ENCODE results near the gene ARHGEF16. TPM values are rescaled to one million over a fixed set of nuclear protein-coding genes. Genes with fewer than 3 reads are reported as not detected.

ARHGEF16 gene
- total RNA-seq, 4 donors from 2014 or later, result 0.17 to 19.6 (median 2.0) TPM

DNA sequence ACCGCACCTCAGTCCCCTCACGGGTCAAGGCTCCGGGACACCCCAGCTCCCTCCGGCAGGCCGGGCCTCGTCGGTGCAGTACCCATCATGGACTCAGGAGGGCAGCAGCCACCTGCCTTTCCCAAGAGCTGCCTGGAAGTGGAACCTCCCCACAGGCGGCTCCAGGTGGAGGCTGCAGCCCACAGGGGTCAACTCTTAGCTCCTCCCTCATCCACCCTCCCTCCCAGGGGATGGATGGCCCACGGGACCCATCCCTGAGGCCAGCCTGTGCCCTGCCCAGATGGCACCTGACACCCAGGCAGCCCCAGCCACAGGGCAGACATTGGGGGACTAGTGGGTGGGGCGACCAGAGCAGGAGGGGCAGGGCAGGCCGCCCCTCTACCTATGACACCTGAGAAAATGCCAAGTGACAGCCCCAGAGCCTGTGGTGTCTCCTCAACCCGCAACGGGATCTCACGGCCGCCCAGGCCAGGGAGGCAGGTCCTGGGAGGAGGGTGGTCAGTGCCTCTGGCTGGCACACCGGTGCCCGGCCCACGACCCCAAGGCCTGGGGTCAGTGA, 1.2 kb upstream of the ARHGEF16 start:
- TF ChIP-seq, protein P1, sequence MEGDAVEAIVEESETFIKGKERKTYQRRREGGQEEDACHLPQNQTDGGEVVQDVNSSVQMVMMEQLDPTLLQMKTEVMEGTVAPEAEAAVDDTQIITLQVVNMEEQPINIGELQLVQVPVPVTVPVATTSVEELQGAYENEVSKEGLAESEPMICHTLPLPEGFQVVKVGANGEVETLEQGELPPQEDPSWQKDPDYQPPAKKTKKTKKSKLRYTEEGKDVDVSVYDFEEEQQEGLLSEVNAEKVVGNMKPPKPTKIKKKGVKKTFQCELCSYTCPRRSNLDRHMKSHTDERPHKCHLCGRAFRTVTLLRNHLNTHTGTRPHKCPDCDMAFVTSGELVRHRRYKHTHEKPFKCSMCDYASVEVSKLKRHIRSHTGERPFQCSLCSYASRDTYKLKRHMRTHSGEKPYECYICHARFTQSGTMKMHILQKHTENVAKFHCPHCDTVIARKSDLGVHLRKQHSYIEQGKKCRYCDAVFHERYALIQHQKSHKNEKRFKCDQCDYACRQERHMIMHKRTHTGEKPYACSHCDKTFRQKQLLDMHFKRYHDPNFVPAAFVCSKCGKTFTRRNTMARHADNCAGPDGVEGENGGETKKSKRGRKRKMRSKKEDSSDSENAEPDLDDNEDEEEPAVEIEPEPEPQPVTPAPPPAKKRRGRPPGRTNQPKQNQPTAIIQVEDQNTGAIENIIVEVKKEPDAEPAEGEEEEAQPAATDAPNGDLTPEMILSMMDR (IDR thresholded peaks at IDR 0.05; ENCODE audit: low read depth), result no peak

DNA sequence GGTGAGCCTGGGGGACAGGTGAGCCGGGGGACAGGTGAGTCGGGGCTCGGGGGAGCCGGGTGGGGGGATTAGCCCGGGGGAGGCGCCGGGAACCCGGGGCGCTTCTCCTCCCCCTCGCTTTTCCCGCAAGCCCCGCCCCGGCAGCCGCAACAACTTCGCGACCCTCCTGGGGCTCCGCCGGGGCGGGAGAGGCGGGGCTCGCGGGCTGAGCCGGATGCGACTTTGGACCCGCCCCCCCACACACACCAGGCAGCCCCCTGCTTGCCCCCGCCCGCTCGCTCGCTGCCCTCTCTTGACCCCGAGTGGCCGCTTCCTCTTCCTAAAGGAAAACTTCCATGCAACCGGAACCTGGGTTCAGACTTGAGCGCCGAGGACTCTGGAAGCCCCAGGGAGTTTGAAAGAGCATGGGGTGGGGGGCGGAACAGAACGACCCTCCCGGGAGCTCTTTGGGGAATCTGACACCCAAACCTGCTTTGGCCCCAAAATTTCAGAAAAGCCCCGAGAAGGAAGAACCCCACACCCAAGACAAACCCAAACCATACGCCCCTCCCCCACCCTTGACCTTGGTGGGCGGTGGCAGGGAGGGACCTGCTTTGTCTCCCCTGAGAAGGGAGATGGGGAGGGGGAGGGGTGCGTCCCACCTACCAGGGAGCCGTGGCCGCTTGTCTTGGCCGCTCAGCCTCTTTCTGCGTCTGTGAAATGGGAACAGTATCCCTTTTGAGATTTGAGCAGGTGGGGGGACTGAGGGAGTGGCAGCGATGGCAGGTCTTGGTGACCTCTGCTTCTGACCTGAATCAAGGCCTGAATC, 550 bp downstream of the ARHGEF16 start:
- TF ChIP-seq, protein P1 (IDR thresholded peaks at IDR 0.05; ENCODE audit: low read depth), result no peak

DNA sequence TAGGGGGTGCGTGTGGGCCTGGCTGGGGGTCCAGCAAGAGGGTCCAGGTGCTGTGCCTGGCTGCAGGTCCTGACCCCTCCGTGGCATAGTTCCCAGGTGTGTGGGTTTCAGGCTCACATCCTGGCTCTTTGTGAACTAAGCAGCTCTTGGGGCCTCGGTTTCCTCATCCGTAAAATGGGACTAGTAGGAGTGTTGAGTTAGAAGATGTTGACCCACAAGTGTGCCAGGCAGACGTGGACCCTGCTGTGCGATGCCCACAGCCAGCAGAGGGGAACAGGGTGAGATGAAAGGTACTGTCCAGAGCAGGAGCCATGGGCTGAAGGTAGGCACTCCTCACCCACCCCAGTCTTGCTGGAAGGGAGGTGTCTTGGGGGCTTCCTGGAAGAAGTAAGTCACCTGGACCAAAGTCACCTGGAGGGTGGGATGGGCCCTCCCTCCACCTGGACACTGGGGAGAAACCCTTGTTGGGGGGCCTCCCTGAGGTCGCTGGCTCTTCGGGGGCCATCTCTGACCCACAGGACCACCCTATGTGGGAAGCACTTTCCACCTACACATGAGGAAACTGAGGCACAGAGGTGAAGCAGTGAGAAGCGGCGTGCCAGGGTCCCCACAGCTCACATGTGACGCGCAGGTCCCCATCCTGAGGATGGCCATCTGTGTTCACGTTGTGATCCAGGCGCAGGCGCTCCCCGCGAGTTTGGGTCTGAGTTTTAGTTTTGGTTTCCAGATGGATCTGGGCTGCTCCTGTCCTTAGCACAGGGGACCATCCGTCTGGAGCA, 1.4 kb downstream of the ARHGEF16 start:
- TF ChIP-seq, protein P1 (IDR thresholded peaks at IDR 0.05; ENCODE audit: low read depth), result no peak

DNA sequence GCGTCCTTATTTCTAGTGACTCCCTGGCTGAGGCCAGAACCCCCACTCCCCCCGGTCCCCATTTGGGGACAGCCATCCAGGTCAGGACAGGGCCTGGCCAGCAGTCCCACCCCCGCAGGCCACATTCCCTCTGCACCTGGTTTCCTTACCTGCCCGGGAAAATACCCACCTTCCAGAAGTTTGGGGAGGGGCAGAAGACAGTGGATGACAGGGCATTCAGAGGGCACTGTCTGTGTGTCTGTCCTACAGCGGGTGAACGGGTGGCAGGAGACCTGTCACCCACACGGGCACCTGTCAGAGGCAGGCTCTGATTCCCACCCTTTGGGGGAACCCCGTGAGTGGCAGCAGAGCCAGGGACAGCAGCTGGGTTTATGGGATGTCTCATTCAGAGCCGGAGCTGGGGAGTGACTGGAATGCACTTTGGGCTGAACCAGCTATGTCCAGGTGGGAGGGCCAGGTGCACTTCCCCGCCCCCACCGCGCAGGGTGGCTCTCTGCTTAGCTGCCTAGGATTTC, 2.0 kb downstream of the ARHGEF16 start:
- TF ChIP-seq, protein P1 (IDR thresholded peaks at IDR 0.05; ENCODE audit: low read depth), result no peak

DNA sequence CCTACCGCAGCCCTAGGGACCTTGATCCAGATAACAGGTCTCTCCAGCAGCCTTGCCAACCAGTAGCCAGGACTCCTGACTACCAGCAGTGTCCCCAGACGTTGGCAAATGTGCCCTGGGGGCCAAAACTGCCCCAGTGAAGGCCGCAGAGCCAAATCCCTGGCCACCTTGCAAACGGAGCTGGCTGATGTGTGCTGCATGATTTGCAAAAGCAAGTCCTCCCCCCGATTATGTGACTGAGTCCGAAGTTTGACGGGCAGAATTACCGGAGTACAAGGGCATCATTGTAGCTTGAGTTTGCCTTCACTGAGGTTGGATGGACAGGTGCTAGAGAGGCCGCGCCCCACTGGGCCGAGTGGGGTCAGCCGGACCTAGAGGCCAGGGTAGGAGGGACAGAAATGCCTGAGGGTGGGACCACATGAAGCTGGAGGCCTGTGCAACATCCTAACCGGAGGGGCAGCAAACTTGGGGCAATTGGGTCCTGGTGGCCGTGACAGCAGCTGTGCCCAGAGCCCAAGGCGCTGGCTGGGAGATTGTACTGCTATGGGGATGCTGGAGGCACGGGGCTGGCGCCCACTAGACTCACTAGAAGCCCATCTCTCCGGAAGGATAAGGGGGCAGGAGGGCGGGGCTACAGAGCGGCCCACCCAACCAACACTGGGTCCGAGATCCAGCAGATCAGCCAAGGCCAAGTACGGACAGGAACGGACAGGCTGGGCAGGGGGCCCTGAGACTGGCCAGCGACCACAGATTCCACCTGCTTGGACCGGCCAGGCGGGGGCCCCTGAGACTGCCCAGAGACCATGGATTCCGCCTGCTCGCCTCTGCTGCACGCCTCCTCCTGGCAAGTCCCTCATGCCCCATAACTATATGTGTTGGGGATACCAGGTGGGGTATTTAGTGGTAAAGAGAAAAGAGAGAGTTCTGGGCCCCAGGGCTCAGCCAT, 2.8 kb downstream of the ARHGEF16 start:
- TF ChIP-seq, protein P1 (IDR thresholded peaks at IDR 0.05; ENCODE audit: low read depth), result no peak

DNA sequence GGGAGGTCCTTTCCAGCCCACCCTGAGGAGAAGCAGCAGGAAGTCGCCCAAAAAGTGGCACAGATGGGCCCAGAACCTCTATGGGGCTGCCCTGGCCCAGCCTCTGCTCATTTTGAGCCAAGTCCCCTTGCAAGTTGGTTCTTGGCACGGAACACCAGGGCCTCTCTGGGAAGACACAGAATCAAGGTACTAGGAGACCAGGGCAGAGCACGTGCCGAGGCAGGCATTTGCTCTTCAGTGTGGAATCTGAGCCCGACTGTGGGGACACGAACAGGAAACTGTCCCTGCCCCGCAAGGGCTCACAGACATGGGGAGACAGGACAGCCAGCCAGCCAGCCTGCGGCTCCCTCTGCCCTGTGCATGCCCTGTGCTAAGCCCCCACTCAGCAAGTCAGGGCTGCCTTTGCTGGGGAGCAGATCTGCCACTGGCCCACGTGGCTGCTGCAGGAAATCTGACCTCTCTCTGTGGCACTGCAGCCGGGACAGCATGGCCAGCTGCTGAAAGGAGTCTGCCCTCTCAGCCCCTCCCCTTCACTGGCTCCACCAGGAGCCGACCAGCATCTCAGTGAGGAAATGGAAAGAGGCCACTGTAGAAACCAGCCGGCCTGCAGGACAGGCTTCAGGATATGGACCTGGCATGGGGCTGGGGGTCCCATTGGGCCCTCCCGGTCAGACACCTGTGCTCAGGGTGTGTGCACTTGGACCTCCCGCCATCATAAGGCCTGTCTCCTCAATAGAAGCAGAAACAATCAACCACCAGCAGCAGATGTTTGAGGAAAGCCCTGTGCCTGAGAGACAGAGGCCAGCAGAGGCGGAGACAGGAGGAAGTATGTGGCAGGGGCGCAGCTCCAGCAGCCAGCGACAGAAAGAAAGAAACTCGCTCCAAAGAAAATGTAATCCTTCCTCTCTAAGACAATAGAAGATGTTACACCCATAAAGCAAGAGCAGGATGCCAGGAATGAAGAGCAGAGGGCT, 3.7 kb downstream of the ARHGEF16 start:
- TF ChIP-seq, protein P1 (IDR thresholded peaks at IDR 0.05; ENCODE audit: low read depth), result no peak

Measured in subcutaneous adipose tissue (tissue), 4 donors.